Lower lobe of right lung (tissue), 2 donors: ENCODE results near the gene S100A2. TPM values are rescaled to one million over a fixed set of nuclear protein-coding genes. Genes with fewer than 3 reads are reported as not detected.

Experiments used
- ATAC-seq, 2 donors: fragments of 200-7000 bp; cut with Tn5 transposase; one replicate each; pipeline ENCODE4 v1.9.1; 2020 to 2022; ENCODE audit warnings: mild to moderate bottlenecking in 2 of 2, moderate library complexity in 2 of 2
- DNase-seq: peaks from one replicate; pipeline ENCODE4 v3.0.0-alpha.2; 2020
- H3K27ac ChIP-seq: fragments of 200-600 bp; one replicate; pipeline ENCODE4 v1.8.0; 2022
- H3K27me3 ChIP-seq: fragments of 200-600 bp; one replicate; pipeline ENCODE4 v1.8.0; 2022; ENCODE audit warnings: low read depth
- H3K36me3 ChIP-seq: fragments of 200-600 bp; one replicate; pipeline ENCODE4 v1.8.0; 2022; ENCODE audit warnings: mild to moderate bottlenecking
- H3K4me1 ChIP-seq: fragments of 200-600 bp; one replicate; pipeline ENCODE4 v1.8.0; 2022
- H3K4me3 ChIP-seq: fragments of 200-600 bp; one replicate; pipeline ENCODE4 v1.8.0; 2022; ENCODE audit warnings: mild to moderate bottlenecking
- H3K9me3 ChIP-seq: fragments of 200-600 bp; one replicate; pipeline ENCODE4 v1.8.0; 2022
- intact Hi-C: fragments of 100-400 bp; cut with DNase I; formaldehyde crosslinking; loops from one replicate; pipeline ENCODE4 v1.11.0; 2022
- total RNA-seq: library from RNA; stranded (reverse); fragmentation: NEBNext Ultra II Directional; extraction: Animal tissue kit (Norgen Biotek cat#: 25700); gene quantifications from one replicate; pipeline ENCODE4 v1.2.1, GENCODE V29; 2021
- TF ChIP-seq, protein P1 (sequence below): fragments of 200-600 bp; IDR thresholded peaks from one replicate; pipeline ENCODE4 v1.8.0; 2022; ENCODE audit warnings: antibody characterized with exemption, mild to moderate bottlenecking
- donor health status: DM: no; HTN: yes; CAD: no; lungs with severe emphysema.

S100A2 gene
- total RNA-seq, 1 donor from 2014 or later, result 3.8 TPM

DNA sequence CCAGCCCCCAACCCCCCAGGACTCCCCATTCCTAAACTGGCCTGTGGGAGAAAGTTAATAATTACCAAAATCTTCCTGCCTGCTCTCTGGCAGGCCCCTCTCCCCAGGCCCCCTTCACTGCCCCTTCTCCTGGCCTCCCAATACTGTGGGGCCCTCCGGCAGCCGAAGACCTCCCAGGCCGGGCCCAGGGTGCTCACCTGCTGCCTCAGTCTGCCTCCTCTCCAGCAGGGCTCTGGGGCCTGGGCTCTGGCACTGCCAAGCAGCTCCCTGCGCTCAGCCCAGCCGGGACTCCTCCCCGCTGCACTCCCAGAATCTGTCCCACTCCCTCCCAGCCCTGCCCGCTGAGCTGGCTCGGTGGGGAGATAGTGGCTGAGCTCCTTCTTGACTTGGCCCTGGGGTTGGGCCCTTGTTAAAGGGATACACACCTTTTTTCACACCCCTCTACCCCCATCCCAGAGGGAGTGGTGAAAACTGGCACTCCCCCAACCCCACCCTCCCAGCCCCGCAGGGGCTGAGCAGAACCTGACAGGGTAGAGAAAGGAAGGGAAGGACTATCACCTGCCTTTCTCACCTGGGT, 47.2 kb upstream of the S100A2 start, which contains the start of gene S100A16:
Gene S100A16, minus strand, starts transcription at position 383 of the 577 bp plus-strand sequence. CDS start 4,986 bp downstream, outside the sequence.
- Histone ChIP-seq H3K4me1 (peaks cover 56% of the 10 kb centered on the region), H3K9me3 (no peaks in the 10 kb centered on the region), H3K4me3 (peak within 1 kb of the TSS; percentile 62), H3K36me3 (no peaks in the 10 kb centered on the region), H3K27ac (peak within 1 kb of the TSS; percentile 80), H3K27me3 (no peaks in the 10 kb centered on the region)
- peak; percentile 77 for ATAC-seq
- DNase-seq, result peak; percentile 83
- TF ChIP-seq, protein P1, sequence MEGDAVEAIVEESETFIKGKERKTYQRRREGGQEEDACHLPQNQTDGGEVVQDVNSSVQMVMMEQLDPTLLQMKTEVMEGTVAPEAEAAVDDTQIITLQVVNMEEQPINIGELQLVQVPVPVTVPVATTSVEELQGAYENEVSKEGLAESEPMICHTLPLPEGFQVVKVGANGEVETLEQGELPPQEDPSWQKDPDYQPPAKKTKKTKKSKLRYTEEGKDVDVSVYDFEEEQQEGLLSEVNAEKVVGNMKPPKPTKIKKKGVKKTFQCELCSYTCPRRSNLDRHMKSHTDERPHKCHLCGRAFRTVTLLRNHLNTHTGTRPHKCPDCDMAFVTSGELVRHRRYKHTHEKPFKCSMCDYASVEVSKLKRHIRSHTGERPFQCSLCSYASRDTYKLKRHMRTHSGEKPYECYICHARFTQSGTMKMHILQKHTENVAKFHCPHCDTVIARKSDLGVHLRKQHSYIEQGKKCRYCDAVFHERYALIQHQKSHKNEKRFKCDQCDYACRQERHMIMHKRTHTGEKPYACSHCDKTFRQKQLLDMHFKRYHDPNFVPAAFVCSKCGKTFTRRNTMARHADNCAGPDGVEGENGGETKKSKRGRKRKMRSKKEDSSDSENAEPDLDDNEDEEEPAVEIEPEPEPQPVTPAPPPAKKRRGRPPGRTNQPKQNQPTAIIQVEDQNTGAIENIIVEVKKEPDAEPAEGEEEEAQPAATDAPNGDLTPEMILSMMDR, result no peak
- intact Hi-C loops, result no loop called here

DNA sequence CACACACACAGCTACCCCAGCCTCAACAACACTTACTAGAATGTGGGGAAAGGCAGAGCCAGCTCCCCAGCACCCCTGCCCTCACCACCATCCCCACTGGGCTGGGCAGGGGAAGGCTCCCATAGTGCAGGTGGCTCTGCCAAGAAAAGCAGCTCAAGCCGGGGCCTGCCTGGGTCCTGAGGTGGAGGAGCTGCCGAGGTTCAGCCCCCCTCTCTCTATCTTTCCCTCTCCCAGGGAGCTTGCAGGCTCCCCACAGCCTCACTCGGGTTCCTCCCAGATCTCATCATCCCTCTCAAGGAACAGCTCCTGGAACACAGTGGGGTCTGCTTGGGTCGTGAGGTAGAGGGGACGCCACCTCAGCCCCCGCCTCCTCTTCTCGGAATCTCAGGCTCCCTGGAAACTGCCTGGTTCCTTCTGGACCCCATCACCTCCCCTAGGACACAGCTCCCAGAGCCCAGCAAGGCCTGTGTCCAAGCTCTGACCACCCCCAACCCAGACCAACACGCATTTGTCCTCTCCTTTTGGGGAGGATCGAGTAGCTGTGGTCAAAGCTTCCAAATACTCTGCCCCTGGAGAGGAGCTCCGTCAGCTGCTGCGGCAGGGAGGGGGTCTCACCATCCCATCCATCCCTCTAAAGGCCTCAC, 46.6 kb upstream of the S100A2 start:
- no peak for DNase-seq
- Histone ChIP-seq H3K27ac (peak overlapping the region; percentile 80), H3K27me3 (no peaks in the 10 kb centered on the region), H3K9me3 (no peaks in the 10 kb centered on the region), H3K4me3 (peak overlapping the region; percentile 62), H3K4me1 (peaks cover 58% of the 10 kb centered on the region), H3K36me3 (peaks cover 6% of the 10 kb centered on the region)
- intact Hi-C loops, result no loop called here
- TF ChIP-seq, protein P1, result no peak
- ATAC-seq, result no peak

DNA sequence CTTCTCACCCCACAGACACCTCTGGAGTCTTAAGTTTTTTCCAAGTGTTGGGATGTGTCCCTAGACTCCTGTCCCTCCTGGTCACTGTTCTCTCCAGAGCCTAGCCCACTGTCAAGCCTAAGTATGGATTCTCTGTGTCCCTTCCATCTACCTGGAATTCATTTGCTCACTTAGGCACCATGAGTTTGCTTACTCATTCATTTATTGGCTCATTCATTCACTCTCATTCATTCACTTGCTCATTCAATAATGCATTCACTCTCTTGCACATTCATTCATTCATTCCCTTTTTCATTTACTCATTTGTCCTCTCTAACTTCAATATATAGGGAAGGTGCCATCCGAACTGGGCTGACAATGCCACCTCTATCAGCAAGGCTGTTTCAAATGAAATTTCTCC, 45.7 kb upstream of the S100A2 start:
- no peaks in the 10 kb centered on the region for H3K9me3 ChIP-seq
- H3K27ac ChIP-seq, result no peak overlapping the region
- intact Hi-C loops, result no loop called here
- ATAC-seq, result no peak
- peaks cover 50% of the 10 kb centered on the region for H3K4me1 ChIP-seq
- H3K4me3 ChIP-seq, result peak overlapping the region; percentile 62
- DNase-seq, result no peak
- H3K36me3 ChIP-seq, result peaks cover 15% of the 10 kb centered on the region
- TF ChIP-seq, protein P1, result no peak
- H3K27me3 ChIP-seq, result no peaks in the 10 kb centered on the region

DNA sequence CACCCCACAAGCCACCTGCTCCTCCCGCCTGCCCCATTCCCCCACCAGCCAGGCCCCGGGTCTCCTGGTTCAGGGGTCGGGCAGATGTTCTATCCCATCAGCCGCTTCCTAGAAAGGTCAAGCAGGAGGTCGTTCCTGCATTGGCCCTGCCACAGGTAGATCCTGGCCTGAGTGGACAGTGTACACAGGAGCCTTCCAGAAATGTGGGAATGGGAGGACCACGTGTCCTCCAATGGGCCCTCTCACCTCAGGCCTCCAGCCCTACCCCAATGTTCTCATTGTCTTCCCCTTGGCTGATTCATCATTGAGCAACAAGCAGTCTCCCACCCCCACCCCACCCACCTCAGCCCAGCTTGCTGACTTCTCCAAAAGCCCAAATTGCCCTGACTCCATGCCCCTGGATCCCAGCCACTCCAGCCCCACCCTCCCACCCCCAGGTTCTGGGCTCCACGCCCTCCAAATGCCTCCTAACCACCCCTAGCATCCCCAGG, 45.2 kb upstream of the S100A2 start:
- intact Hi-C loops, result no loop called here
- H3K9me3 ChIP-seq, result no peaks in the 10 kb centered on the region

DNA sequence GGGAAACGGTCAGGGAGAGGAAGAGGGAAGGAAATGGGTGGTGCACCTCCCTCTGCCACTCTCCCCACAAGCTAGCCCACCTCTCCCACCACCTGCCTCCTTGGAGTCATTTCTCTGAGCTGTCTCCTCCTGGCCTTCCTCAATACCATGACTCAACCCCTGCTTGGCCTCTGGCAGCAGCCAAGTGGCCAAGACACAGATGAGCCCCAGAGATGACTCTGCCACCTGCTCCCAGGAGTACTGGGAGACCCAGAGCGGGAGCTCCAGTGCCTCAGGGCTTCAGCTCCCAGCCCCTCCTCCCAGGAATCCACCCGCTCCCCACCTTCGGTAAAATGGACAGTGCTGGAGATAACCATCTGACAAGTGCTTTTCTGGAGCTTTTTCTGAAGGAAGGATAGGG, 44.7 kb upstream of the S100A2 start:
- TF ChIP-seq, protein P1, result no peak
- Histone ChIP-seq H3K27me3 (no peaks in the 10 kb centered on the region), H3K4me3 (no peak overlapping the region), H3K27ac (peak overlapping the region; percentile 90), H3K4me1 (peaks cover 47% of the 10 kb centered on the region), H3K36me3 (peaks cover 24% of the 10 kb centered on the region), H3K9me3 (no peaks in the 10 kb centered on the region)
- ATAC-seq (no peak), DNase-seq (no peak)
- intact Hi-C loops, result no loop called here

More for the DNA sequence above, 45.2 kb upstream of the S100A2 start:
- H3K4me3 ChIP-seq, result no peak overlapping the region
- ATAC-seq (no peak), DNase-seq (no peak)
- no peaks in the 10 kb centered on the region for H3K27me3 ChIP-seq
- H3K4me1 ChIP-seq, result peaks cover 47% of the 10 kb centered on the region
- peak overlapping the region; percentile 90 for H3K27ac ChIP-seq
- TF ChIP-seq, protein P1, result no peak
- H3K36me3 ChIP-seq, result peaks cover 20% of the 10 kb centered on the region
